Dermis blood vessel endothelial cell (primary cell): Measurements from ENCODE around the gene RGS2. TPM values are rescaled to one million over a fixed set of nuclear protein-coding genes. Genes with fewer than 3 reads are reported as not detected.
A peak's percentile ranks its signal among the peaks of the same experiment; 100 is the strongest.

Experiments used
- DNase-seq: peaks from one replicate; pipeline ENCODE4 v3.0.0; 2010
- total RNA-seq: library from RNA; depleted of rRNA; stranded (reverse); fragments of >200 nt; gene quantifications from 2 replicates; pipeline ENCODE4 v1.2.3, GENCODE V29; 2014

RGS2 gene
- total RNA-seq, 1 donor from 2014 or later = 5.1 TPM

GRCh38 chr1:192795916-192796618 is 12.8 kb upstream of the RGS2 start:
- no peak for DNase-seq

GRCh38 chr1:192797143-192797542 is 11.7 kb upstream of the RGS2 start:
- DNase-seq = no peak

- DNase-seq = no peak
These were observed 10.9 kb upstream of the RGS2 start for GRCh38 chr1:192797891-192798290.

GRCh38 chr1:192801451-192801850 is 7.4 kb upstream of the RGS2 start:
- no peak for DNase-seq

- no peak for DNase-seq
These were observed 6.4 kb upstream of the RGS2 start for GRCh38 chr1:192802406-192802805.

GRCh38 chr1:192803501-192803900 is 5.3 kb upstream of the RGS2 start:
- no peak for DNase-seq

- DNase-seq = peak; percentile 88
These were observed 3.0 kb upstream of the RGS2 start for GRCh38 chr1:192805832-192806323.

GRCh38 chr1:192807211-192808162 is 1.4 kb upstream of the RGS2 start:
- peak; percentile 87 for DNase-seq

GRCh38 chr1:192808163-192808517 is 699 bp upstream of the RGS2 start:
- DNase-seq = no peak

GRCh38 chr1:192809307-192810252 is 741 bp downstream of the RGS2 start:
- peak; percentile 70 for DNase-seq

- DNase-seq = no peak
These were observed 1.5 kb downstream of the RGS2 start for GRCh38 chr1:192810253-192810880.

GRCh38 chr1:192811006-192811405 is 2.2 kb downstream of the RGS2 start:
- DNase-seq = no peak

- DNase-seq = no peak
These were observed 2.9 kb downstream of the RGS2 start for GRCh38 chr1:192811594-192812239.

GRCh38 chr1:192812420-192813209 is 3.8 kb downstream of the RGS2 start:
- DNase-seq = no peak

- DNase-seq = no peak
These were observed 6.0 kb downstream of the RGS2 start for GRCh38 chr1:192814805-192815204.

GRCh38 chr1:192817246-192817645 is 8.4 kb downstream of the RGS2 start:
- DNase-seq = no peak

GRCh38 chr1:192821296-192821695 is 12.5 kb downstream of the RGS2 start:
- DNase-seq = no peak

- DNase-seq = no peak
These were observed 15.7 kb downstream of the RGS2 start for GRCh38 chr1:192824511-192824910.

- DNase-seq = peak; percentile 67
These were observed 18.1 kb downstream of the RGS2 start for GRCh38 chr1:192826791-192827546.
